HL-60 (cell line): ENCODE data around the gene RAI14.

Experiments
- DNase-seq, 2 experiments: peaks; one replicate each; pipeline ENCODE4 v3.0.0-alpha.2; 2010 to 2020; ENCODE audit warnings: low read depth in 1 of 2, low spot score in 1 of 2
- H3K27ac ChIP-seq: fragments of 250-450 bp; sonication (Bioruptor Pico); replicated peaks from 2 replicates; pipeline ENCODE4 v1.5.1; 2020; ENCODE audit warnings: mild to moderate bottlenecking, moderate library complexity
- H3K27me3 ChIP-seq: fragments of 250-450 bp; sonication (Bioruptor Pico); 2 replicates; pipeline ENCODE4 v1.5.1; 2021; ENCODE audit warnings: mild to moderate bottlenecking, moderate library complexity; ENCODE audit not compliant: insufficient read depth, poor library complexity, severe bottlenecking
- H3K4me3 ChIP-seq: replicated peaks from 2 replicates; pipeline ENCODE4 v1.5.1; 2011; ENCODE audit warnings: mild to moderate bottlenecking, control low read depth, low read length; ENCODE audit not compliant: insufficient read depth
- CTCF ChIP-seq: IDR thresholded peaks from one replicate; pipeline ENCODE4 v1.5.1; 2011; ENCODE audit warnings: low read length, control low read depth, inconsistent platforms; ENCODE audit not compliant: insufficient read depth
- GABPA ChIP-seq: IDR thresholded peaks from 2 replicates; pipeline ENCODE4 v1.6.1; 2012; ENCODE audit warnings: low read depth
- POLR2AphosphoS5 ChIP-seq: IDR thresholded peaks from 2 replicates; pipeline ENCODE4 v1.6.1; 2012; ENCODE audit warnings: low read depth
- REST ChIP-seq: IDR thresholded peaks from 2 replicates; pipeline ENCODE4 v1.6.1; 2012; ENCODE audit warnings: low read depth; ENCODE audit not compliant: insufficient replicate concordance
- SPI1 ChIP-seq: IDR thresholded peaks from 2 replicates; pipeline ENCODE4 v1.6.1; 2012; ENCODE audit warnings: low read depth, mild to moderate bottlenecking, borderline replicate concordance

Gene RAI14

GRCh38 chr5:34765662-34766061 lies 109.5 kb downstream of the RAI14 start:
- Histone ChIP-seq H3K27me3 (no peaks in the 10 kb centered on the region), H3K27ac (no peak overlapping the region), H3K4me3 (no peak overlapping the region)
- TF ChIP-seq GABPA (no peak), SPI1 (no peak), CTCF (no peak), REST (no peak), POLR2AphosphoS5 (no peak)
- no peak for DNase-seq

- H3K4me3 ChIP-seq, result no peak overlapping the region
- no peak for TF ChIP-seq SPI1
- TF ChIP-seq REST, result no peak
- no peak for TF ChIP-seq CTCF
- no peak overlapping the region for H3K27ac ChIP-seq
- DNase-seq, result no peak
- H3K27me3 ChIP-seq, result no peaks in the 10 kb centered on the region
These were observed 111.1 kb downstream of the RAI14 start for GRCh38 chr5:34767180-34767579.

GRCh38 chr5:34770486-34770885 lies 114.4 kb downstream of the RAI14 start:
- Histone ChIP-seq H3K27me3 (no peaks in the 10 kb centered on the region), H3K27ac (no peak overlapping the region), H3K4me3 (no peak overlapping the region)
- no peak for DNase-seq
- TF ChIP-seq GABPA (no peak), REST (no peak), SPI1 (no peak), POLR2AphosphoS5 (no peak), CTCF (no peak)
